GM21528 (cell line): ENCODE data around the gene TLNRD1.

Experiments used
- ATAC-seq: cut with Tn5 transposase; IDR thresholded peaks from one replicate; pipeline ENCODE4 v1.9.1; 2021; ENCODE audit warnings: mild to moderate bottlenecking, moderate library complexity; ENCODE audit not compliant: unreplicated experiment, low FRiP score

TLNRD1 gene

DNA sequence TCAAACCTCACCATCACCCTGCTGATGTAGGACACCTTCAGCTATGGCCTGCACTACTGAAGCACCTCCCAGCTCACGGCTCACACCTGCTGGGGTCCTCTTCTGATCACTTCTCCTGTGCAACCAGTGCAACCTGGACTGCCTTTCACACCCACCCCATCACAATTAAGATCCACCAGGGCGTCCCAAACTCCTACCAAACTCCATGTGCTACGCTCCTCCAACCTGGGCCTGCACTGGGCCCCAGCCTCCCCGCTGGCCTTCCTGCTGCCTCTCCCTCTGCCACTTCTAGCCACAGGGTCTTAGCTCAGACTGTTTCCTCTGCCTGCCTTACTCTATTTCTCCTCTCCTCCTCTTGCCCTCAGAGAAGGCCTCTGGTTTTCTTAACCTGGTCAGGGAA lies 23.9 kb upstream of the TLNRD1 start:
- no peak for ATAC-seq

DNA sequence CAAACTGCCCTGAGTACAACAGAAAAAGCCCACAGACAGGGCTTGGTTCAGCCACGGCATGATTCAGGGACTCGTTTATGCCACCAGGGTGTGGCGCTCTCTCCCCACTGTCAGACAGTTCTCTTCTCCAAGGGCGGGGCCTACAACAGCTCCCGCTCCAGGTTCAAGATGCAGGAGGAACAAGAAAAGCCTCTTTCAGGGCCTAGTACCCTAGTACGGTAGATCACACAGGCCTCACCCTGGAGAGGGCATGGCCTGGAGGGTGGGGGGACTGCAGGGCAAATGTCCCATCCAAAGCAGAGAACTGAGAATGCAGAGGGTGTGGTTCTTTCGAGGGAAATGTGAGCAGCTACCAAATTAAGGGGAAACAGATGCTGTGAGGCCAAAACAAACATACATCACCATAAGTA lies 23.1 kb upstream of the TLNRD1 start:
- no peak for ATAC-seq

DNA sequence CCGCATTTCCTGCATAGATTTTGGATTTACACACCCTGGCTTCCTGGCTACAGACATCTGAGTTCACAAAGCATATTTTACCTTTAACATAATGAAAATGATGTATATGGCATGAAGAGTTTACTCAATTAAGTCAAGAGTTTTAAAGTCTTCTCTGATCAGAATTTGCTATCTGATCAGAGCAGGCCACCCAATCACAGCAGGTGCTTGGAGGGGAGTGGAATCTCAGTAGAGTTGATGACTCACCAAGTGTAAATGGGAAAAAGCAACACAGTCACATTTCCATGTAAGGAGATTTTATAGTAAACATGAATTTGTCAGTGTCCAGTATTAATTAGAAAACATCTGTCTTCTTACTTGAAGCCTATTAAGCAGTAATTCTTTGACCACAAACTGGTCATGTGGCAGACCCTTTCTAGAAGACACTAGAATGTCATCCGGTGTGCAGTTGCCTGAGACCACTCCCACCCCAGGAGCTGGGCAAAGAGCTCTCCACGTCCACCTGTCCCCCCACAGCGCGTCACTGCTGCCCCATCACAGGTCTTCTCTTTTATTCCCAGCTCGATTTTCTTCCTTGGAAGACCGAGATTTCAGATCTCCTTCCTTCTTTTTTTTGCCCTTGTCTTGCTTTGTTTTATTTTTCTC lies 21.9 kb upstream of the TLNRD1 start:
- ATAC-seq: no peak

DNA sequence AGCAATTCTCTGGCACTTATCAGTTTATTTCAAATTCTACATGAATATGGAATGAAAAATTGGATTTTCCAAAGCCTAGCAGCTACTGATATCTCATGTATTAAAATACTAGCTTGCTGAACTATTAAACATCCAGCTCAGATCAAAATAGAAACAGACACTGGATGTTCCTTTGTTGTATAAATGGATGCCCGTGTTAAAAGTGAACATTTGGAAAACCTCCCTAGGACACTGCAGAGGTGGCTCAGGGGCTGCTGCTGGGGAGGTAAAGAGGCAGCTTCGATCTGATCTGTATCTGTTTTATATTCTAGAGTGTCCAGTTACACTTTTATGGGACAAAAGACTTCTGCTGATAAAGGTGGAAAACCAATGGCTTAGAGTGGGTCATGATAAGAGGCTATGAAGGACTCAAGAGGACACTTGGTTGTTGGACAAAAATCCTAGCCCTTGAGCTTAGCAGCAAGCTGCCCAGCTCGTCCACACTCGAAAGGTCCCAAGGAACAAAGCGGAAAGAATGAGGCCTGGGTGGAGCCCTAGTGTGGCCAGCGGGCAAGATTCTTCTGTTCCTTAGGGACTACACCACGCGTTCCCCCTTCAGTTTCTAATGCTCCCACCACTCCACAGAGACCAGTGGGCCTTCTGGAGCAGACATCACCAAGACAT lies 21.1 kb upstream of the TLNRD1 start:
- no peak for ATAC-seq

DNA sequence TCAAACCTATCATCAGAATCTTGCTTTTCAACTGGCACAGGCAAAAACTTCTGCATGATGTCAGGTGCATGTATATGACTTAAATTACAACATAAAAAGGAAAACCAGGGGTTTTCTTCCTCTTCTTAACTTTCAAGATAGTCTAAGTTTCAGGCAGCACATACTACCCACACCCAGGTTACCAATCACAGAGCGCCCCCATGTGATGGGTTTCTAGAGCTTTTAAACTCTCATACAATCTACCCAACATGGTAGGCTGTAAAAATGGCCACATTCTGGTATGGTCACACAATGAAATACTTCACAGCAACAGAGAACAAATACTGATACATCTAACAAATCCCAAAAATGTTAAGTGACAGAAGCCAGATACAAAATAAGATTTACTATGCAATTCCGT lies 18.5 kb upstream of the TLNRD1 start:
- no peak for ATAC-seq

DNA sequence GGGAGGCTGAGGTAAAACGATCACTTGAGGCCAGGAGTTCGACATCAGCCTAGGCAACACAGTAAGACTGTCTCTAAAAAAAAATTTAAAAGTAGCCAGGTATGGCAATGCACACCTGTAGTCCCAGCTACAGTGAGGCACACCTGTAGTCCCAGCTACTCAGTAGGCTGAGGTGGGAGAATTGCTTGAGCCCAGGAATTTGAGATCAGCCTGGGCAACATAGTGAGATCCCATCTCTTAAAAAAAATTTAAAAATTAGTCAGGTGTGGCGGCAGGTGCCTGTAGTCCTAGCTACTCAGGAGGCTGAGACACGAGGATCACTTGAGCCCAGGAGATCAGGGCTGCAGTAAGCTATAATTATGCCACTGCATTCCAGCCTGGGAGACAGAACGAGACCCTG lies 17.9 kb upstream of the TLNRD1 start:
- ATAC-seq: no peak

DNA sequence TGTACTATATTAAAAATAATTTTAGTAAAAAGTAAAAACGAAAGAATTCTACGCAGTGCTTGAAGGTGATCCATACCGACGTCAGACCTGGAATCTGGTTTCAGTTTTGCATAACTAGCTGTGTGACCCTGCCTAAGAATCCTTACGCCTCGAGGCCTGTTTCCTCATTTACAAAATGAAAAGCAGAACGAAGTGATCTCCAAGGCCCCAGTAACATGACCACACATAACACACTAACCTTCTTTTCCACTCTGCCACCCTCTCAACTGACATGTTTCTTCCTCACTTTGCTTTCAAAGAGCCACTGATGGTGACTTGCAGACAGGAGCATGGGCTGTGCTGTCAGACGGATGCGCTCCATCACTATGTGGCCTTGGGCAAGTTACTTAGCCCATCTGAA lies 15.9 kb upstream of the TLNRD1 start:
- ATAC-seq: no peak

DNA sequence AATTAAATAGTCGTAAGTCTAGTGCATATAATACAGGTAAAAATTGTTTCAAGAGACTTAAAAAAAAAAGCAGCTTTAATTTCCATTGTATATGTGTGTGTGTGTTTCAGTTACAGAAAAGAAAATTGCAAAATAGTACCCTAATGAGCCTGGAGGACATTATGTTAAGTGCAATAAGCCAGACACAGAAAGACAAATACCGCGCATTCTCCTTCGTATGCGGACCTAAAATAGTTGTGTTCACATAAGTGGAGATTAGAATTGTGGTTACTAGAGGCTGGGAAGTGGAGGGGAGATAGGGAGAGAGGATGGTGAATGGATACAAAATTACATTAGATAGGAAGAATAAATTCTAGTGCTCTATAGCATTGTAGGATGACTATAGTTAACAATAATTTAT lies 14.7 kb upstream of the TLNRD1 start:
- ATAC-seq: no peak

DNA sequence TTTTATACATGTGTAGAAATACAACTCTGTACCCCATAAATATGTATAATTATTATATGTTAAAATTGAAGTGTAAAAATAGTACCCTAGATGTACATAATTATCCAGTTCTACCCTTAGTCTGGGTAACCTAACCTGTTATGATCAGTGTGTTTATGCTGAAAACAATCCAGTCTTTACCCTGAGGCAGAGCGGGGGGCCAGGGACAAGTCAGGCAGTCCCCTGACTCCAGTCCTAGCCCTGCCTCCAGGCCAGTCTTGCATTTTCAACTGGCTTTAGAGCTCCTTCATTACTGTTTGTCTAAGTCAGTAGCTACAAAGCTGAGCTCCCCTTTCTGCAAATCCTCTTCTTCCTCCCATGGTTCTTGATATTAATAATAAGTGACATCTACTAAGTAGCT lies 14.2 kb upstream of the TLNRD1 start:
- ATAC-seq: no peak

DNA sequence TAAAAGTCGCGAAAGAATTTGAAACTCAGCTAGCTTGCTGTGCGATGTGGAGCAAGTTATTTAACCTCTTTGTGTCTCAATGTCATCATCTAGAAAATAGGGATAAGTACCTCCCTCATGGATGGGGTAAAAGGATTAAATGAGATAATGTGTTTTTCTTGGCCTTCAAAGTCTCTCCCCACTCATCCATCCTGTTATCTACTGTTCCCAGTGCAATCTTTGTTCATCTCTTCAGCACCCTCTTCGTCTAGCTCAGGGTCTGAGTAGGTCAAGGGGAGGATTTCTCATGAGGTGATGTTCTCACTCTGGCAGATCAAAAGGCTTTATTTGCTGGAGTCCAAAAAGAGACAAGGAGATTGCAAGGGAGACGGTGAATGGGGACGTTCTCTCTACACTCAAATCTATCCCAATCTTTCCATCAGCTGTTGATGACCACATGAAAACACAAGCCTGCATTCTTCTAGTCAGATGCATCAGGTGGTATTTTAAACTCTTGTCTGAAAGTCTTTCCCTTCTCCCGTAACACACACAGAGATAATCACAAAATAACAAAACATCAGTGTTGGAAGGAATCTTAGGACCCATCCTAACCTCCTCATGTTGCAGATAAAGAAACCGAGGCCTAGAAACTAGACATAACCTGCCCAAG lies 12.5 kb upstream of the TLNRD1 start:
- no peak for ATAC-seq

DNA sequence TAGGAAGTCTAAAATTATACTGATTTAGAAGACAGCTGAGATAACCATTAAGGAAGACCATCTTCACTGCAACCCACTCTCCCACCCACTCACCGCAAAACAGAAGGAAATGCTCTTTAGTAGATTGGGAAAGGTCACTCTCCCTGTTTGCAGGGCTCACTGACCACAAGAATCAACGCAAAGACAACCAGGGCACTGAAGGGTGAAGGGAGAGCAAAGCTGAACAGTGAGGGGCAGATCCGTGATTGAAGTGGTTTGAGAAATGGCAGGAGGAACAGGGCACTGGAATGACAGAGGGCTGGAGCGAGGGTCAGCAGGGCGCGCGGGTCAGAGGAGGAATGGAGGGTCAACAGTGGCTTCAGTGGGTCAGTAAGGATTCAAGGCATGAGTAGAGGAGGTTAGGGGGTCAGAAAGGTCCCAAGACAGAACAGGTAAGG lies 11.6 kb upstream of the TLNRD1 start:
- ATAC-seq: no peak

DNA sequence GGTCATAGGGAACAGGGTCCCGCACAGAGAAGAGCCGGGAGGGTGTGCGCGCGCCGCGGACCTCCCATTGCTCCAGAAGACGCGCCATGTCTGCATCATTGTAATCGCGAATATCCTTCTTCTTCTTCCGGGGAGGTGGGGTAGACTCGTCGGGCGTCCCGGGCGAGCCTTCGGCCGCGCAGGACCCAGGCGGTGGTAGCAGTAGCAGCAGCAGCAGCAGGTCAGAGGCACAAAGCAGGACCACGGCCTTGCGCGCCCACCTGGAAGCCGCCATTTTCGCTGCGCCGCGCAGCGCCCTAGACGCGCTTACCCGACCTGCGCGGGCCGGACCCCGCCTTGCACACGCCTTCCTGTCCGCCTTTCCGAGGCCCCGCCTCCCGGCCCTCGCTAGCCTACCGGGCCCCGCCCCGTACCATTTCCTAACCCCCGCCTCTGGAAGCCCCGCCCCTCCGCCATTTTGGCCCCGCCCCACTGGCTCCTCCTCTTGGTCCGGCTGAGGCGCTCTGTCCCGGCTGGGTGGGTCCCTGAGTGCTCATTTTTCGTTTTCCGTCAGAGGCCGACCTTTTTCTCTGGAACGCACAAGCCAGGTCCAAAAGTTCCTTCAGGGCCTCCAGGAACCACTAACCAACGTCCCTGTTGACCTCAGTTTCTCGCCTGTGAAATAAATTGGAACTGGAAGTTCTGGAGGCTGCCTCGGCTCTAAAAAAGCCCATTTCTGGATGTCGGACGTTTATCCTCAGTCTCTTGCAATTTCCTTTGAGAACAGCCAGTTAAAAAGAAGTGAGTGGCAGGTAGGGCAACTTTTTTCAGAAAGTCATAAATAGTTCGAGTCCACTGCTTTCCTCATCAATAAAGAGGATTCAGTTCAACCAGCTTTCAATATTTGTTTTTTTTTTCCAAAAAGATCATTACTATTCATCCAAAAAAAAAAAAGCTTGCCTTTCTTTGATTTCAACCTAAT lies 10.9 kb upstream of the TLNRD1 start, which contains the start of gene MESD:
Gene MESD (minus strand): TSS at position 302 of the 961 bp plus-strand sequence. CDS start 28 bp downstream, at position 274.
- peak; percentile 96 for ATAC-seq

DNA sequence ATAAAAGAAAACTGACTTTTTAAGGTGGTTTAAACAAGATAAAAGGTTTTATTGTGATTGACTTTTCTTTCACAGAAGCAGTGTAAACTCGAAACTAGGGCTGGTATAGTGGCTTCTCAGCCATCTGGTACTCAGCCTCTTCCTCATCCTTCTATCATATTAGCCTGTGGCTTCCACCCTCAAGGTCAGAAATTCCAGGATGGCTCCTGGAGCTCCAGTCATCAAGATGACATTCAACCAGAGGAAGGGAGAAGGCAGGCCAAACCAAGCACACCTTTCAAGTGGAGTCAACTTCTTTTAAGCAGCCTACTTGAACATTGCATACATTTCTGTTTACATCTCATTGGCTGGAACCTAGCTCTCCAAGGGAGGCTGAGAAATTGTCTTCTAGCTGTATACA lies 9.8 kb upstream of the TLNRD1 start:
- no peak for ATAC-seq

DNA sequence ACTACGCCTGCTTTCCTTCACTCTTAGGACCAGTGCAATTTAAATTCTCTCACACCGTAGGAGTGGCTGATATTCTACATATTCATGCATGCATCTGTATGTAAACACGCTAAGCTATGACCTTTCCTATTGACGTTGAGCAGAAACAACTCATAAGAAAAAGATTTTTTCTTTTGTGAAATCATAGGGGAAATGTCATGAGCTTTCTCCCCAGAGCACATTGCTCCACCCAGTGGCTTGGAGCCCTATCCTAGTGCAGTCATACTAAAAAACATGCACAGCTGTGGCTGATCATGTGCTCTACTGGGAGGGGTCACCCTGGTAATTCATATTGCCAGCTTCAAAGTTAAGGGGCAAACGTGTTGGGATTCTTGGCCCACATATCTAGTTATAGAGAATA lies 9.3 kb upstream of the TLNRD1 start:
- ATAC-seq: no peak

DNA sequence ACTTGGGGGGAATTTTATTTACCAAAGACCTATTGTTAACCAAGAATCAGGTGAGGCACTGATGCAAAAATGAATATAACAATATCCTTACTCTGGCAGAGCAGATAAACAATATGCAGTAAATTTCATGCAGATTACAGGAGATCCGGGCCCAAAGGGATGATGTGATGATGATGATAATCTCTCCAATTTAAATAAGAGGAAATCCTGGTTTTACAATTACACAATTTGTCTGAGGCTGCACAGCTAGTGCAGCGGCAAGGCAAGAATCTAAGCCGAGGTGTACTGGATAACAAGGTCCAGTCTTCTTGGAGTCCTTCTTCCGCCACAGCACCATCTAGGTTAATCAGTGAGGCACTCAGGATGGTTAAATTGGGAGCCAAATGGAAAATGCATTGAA lies 8.7 kb upstream of the TLNRD1 start:
- ATAC-seq: no peak

DNA sequence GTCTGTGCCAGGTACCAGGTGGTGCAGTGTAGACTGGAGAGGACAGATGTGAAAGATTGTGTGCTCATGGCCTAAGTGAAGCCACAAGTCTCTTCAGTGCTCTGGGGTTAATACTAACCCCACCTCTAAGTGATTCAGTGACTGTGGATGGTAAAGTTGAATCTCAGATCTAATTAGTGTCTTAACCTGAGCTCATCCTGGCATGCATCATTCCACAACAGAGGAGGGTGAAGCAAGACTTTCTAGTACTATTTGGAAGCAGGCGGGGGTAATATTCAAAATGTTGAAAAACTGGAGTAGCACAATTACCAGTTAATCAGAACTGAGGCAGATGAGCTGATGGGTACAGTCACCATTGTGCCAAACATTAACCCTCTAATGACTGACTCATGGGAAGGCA lies 8.3 kb upstream of the TLNRD1 start:
- ATAC-seq: no peak

DNA sequence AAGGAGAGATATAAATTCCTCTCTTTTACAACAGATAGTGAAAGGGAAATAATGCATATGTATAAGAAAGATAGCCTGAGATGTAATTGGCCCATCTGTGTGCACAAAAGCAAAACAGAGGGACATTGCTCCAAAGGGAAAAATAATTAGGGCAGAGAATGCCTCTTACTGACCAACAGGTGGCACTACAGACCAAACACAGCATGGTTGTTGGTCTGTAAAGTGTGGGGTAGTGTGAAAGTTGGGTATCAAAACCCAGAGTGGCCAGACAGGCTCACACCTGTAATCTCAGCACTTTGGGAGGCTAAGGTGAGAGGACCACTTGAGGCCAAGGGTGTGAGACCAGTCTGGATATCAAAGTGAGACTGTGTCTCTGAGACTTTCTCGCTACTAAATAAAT lies 4.5 kb upstream of the TLNRD1 start:
- no peak for ATAC-seq

DNA sequence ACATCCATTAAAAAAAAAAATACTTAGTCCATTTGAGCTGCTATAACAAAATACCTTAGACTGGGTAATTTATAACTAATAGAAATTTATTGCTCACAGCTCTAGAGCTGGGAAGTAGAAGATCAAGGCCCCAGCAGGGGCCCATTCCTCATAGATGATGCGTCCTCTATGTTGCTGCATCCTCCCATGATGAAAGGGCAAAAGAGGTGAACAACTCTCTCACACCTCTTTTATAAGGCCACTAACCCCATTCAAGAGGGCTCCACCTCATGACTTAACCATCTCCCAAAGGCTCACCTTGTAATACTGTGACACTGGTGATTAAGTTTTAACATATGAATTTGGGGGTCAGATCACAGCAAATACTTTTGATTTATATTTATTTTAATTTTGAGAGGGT lies 3.0 kb upstream of the TLNRD1 start:
- no peak for ATAC-seq

DNA sequence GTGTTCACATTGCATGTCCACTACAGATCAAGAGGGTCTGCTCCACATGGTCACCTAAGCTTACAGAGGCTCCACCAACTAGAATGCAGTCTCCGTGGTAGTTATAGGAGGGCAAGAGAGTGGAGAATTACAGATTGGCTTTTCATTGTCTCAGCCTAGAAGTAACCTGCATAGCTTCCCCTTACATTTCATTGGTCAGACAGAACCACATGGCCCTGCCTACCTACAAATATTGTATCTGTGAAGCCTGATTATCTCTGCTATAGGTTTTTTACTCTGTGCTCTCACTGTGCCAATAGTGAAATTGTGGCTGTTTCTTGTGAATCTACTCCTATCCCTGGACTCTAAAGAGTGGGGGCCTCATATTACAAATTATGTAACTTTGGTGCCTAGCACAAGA lies 2.5 kb upstream of the TLNRD1 start:
- ATAC-seq: no peak

DNA sequence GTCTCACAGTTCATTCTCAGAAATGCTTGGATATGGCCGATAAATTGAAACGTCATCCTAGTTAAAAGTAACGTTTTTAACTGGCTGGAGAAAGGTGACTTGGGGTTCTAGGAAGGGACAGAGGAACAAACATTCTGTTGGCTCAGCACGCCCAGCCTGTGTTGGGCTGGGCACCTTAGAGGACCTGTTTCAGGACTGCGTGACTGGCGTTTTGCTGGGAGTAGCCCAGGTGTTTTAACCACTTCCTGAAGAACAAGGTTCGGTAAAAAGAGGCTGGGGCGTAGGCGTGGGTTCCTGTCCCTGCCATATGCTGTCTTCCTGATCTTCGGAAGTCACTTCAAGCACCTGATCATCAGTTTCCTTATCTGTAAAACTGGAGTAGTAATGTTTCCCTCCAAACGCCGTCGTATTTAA lies 1.1 kb upstream of the TLNRD1 start:
- ATAC-seq: peak; percentile 30

DNA sequence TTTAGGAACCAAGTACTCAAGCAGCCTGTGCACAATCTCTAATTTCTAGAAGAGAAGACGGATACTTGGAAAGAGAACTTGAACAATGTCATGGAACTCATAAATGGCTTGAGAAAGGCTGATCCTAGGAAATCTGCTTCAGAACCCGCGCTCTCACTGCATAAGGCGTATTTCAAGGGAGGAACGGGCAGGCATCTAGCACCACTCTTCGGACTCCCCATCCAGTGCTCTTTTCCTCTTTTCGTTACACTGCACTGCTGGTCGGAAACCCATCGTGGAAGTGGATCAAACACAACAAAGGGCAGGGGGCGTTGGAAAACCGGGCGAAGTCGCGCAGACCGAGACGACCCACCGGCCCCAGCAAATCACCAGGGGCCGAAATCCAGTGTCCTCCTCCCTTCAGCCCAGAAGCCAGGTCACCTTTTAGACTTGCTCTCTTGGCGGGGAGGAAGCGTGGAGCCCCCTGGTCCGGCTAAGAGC lies 539 bp upstream of the TLNRD1 start:
- ATAC-seq: no peak
